Measurements from ENCODE around the gene LRRC32.

Gene LRRC32

GRCh38 chr11:76701294-76702040 lies 30.9 kb upstream of the LRRC32 start:
- Histone ChIP-seq H2AFZ (ENCODE audit: low read depth) (no peak overlapping the region), H3K4me3 (IDR thresholded peaks at IDR 0.05; ENCODE audit: insufficient read depth, low read depth, low read length) (no peak overlapping the region), H3K4me1 (ENCODE audit: low read depth, poor library complexity, severe bottlenecking) (no peaks in the 10 kb centered on the region), H4K20me1 (ENCODE audit: insufficient read depth) (no peaks in the 10 kb centered on the region), H3K36me3 (ENCODE audit: insufficient read depth) (no peaks in the 10 kb centered on the region), H3K27me3 (ENCODE audit: insufficient read depth, low read depth) (no peaks in the 10 kb centered on the region), H3K9ac (no peak overlapping the region), H3K4me2 (no peak overlapping the region), H3K79me2 (ENCODE audit: insufficient read depth, low read depth) (no peaks in the 10 kb centered on the region), H3K27ac (no peak overlapping the region)
- no peak for TF ChIP-seq CTCF (conservative IDR thresholded peaks at IDR 0.05; ENCODE audit: low read depth, low read length)

- Histone ChIP-seq H3K4me3 (IDR thresholded peaks at IDR 0.05; ENCODE audit: insufficient read depth, low read depth, low read length) (no peak overlapping the region), H3K9ac (no peak overlapping the region), H2AFZ (ENCODE audit: low read depth) (no peak overlapping the region), H3K4me1 (ENCODE audit: low read depth, poor library complexity, severe bottlenecking) (no peaks in the 10 kb centered on the region), H3K79me2 (ENCODE audit: insufficient read depth, low read depth) (no peaks in the 10 kb centered on the region), H3K27ac (no peak overlapping the region), H3K4me2 (no peak overlapping the region), H3K27me3 (ENCODE audit: insufficient read depth, low read depth) (no peaks in the 10 kb centered on the region), H3K36me3 (ENCODE audit: insufficient read depth) (no peaks in the 10 kb centered on the region), H4K20me1 (ENCODE audit: insufficient read depth) (no peaks in the 10 kb centered on the region)
- TF ChIP-seq CTCF (conservative IDR thresholded peaks at IDR 0.05; ENCODE audit: low read depth, low read length) = no peak
Observed at GRCh38 chr11:76700177-76701100, 29.9 kb upstream of the LRRC32 start.

GRCh38 chr11:76699451-76700091 lies 29.0 kb upstream of the LRRC32 start:
- Histone ChIP-seq H3K4me2 (no peak overlapping the region), H4K20me1 (ENCODE audit: insufficient read depth) (no peaks in the 10 kb centered on the region), H3K4me1 (ENCODE audit: low read depth, poor library complexity, severe bottlenecking) (no peaks in the 10 kb centered on the region), H3K9ac (no peak overlapping the region), H3K36me3 (ENCODE audit: insufficient read depth) (no peaks in the 10 kb centered on the region), H2AFZ (ENCODE audit: low read depth) (no peak overlapping the region), H3K27ac (no peak overlapping the region), H3K4me3 (IDR thresholded peaks at IDR 0.05; ENCODE audit: insufficient read depth, low read depth, low read length) (no peak overlapping the region), H3K79me2 (ENCODE audit: insufficient read depth, low read depth) (no peaks in the 10 kb centered on the region), H3K27me3 (ENCODE audit: insufficient read depth, low read depth) (no peaks in the 10 kb centered on the region)
- no peak for TF ChIP-seq CTCF (conservative IDR thresholded peaks at IDR 0.05; ENCODE audit: low read depth, low read length)

GRCh38 chr11:76698321-76699043 lies 27.9 kb upstream of the LRRC32 start:
- H3K4me1 ChIP-seq (ENCODE audit: low read depth, poor library complexity, severe bottlenecking) = no peaks in the 10 kb centered on the region
- no peaks in the 10 kb centered on the region for H4K20me1 ChIP-seq (ENCODE audit: insufficient read depth)
- no peaks in the 10 kb centered on the region for H3K36me3 ChIP-seq (ENCODE audit: insufficient read depth)
- H3K79me2 ChIP-seq (ENCODE audit: insufficient read depth, low read depth) = no peaks in the 10 kb centered on the region
- H3K4me3 ChIP-seq (IDR thresholded peaks at IDR 0.05; ENCODE audit: insufficient read depth, low read depth, low read length) = no peak overlapping the region
- H3K27ac ChIP-seq = no peak overlapping the region
- no peak overlapping the region for H3K9ac ChIP-seq
- peak; percentile 62 for TF ChIP-seq CTCF (conservative IDR thresholded peaks at IDR 0.05; ENCODE audit: low read depth, low read length)
- H2AFZ ChIP-seq (ENCODE audit: low read depth) = no peak overlapping the region
- no peaks in the 10 kb centered on the region for H3K27me3 ChIP-seq (ENCODE audit: insufficient read depth, low read depth)
- no peak overlapping the region for H3K4me2 ChIP-seq

Measured in KMS-11 (cell line).